Activated CD4-positive, alpha-beta T cell treated with anti-CD3 and anti-CD28 coated beads, Interleukin-2, amount 10 ng/mL, durations not matched to agents 24 days and 14 days (primary cell): ENCODE data around the gene BTBD9. TPM values are rescaled to one million over a fixed set of nuclear protein-coding genes. Genes with fewer than 3 reads are reported as not detected.

Experiments
- DNase-seq: peaks from one replicate; pipeline ENCODE4 v3.0.0; 2022
- H3K27ac Mint-ChIP-seq: one replicate; pipeline ENCODE4 v1.8.0; 2022; ENCODE audit warnings: mild to moderate bottlenecking, mixed read lengths
- H3K27me3 Mint-ChIP-seq: one replicate; pipeline ENCODE4 v1.8.0; 2022; ENCODE audit warnings: mixed read lengths
- H3K36me3 Mint-ChIP-seq: one replicate; pipeline ENCODE4 v1.8.0; 2022; ENCODE audit warnings: low read depth, mild to moderate bottlenecking, mixed read lengths
- H3K4me1 Mint-ChIP-seq: one replicate; pipeline ENCODE4 v1.8.0; 2021; ENCODE audit warnings: mixed read lengths
- H3K4me3 Mint-ChIP-seq: one replicate; pipeline ENCODE4 v1.8.0; 2022; ENCODE audit warnings: mild to moderate bottlenecking, moderate library complexity, mixed read lengths
- H3K9me3 Mint-ChIP-seq: one replicate; pipeline ENCODE4 v1.8.0; 2021; ENCODE audit warnings: mixed read lengths
- intact Hi-C: fragments of 100-400 bp; cut with micrococcal nuclease; formaldehyde crosslinking; loops from one replicate; pipeline ENCODE4 v1.15.1; 2023
- total RNA-seq: library from RNA; stranded (reverse); gene quantifications from 2 replicates; pipeline ENCODE4 v1.2.3, GENCODE V29; 2022

BTBD9 gene
- total RNA-seq, 1 donor from 2014 or later = 12.4 TPM

DNA sequence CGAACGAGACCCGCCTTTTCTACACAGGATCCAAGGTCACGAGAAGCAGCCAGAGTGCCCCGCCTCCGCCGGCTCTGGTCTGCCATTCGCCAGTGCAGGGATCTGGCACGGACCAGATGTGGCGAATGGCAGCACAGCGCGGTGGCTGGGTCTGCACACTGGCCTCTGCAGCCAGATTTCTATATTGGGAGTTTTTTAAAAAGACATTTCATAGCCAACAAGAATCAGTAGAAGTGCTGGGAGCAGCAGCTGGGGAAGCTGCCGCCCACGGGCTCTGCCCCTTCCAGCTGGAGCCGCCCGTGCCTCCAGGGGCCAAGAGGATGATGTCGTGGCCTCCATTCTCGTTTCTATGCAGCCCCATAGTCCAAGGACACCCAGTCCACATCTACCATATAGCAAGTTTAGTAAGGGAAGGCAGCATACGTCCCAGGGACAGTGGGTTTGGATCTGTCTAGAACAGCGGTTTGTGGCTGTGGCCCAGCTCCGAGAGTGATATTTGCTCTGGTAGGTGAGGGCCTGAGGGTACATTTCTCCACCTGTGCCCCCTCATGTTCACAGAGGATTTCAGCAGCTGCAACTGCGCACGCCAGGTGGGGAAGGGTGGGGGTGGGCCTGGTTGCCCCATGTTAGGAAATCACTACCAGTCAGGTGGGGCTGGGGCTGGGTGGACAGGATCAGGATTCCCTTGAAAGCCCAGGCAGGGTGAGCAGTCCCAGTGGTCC, 486.5 kb downstream of the BTBD9 start:
- Mint-ChIP-seq H3K4me1 (no peaks in the 10 kb centered on the region), H3K36me3 (no peaks in the 10 kb centered on the region), H3K4me3 (no peak overlapping the region), H3K27me3 (no peaks in the 10 kb centered on the region), H3K9me3 (no peaks in the 10 kb centered on the region), H3K27ac (no peak overlapping the region)
- no peak for DNase-seq
- intact Hi-C loops = no loop called here

DNA sequence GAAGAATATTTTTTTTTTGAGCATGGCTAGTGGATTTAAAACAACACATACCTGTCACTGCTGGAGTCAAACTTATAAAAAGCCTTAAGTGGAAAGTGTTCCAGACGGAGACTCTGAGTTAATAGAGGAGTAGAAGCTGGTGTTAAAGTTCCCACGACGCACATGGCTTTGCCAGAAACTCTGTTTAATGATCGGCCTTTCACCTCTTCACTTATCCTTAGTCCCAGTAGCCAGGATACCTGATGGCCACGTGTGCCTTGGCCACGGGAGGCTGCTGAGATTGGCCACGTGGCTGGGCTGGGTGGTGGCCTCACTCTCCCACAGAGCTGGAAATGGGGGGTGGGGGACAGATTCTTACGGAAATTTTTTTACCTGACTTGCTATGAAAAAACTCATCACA, 487.1 kb downstream of the BTBD9 start:
- intact Hi-C loops = no loop called here
- H3K27ac Mint-ChIP-seq = no peak overlapping the region
- H3K4me3 Mint-ChIP-seq = no peak overlapping the region
- H3K4me1 Mint-ChIP-seq = peaks cover 4% of the 10 kb centered on the region
- no peaks in the 10 kb centered on the region for H3K27me3 Mint-ChIP-seq
- DNase-seq = no peak
- H3K36me3 Mint-ChIP-seq = no peaks in the 10 kb centered on the region
- H3K9me3 Mint-ChIP-seq = no peaks in the 10 kb centered on the region

DNA sequence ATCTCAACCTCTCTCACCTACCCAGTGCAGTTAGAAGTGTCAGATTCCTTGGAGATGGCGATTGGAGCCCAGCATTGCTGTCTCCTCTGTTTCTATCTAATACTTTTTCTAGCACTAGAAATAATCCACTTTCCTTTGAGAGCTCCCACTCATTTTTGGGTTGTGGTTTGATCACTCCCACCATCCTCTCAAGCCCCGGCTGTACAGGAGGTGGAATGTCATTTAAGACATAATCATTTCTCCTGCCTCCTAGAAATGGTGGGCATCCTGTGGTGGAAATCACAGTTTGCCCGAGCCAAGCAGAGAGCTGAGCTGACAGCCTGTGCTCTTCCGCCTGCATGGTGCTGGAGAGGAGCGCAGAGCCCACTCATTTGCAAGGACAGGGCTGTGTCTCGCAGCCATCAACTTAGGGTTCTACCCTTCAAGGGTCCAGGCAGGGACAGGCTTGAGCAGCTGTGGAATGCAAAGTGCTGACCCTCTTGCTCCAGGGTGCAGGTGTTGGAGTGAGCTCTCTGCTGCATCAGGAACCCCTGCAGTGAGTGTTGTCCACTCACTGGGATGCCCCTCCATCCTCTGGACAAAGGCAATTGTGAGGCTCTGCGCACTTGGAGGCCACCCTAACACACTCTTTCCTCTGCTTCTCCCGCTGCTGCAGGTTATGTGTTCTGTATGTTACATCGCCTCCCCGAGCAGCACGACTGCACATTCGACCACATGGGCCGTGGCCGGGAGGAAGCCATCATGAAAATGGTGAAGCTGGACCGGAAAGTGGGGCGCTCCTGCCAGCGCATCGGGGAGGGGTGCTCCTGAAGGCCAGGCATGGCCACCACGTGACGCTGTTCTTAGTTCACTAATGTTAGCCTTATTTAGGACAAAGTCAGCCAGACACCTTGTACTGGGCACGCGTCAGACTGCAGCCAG, 487.9 kb downstream of the BTBD9 start:
- no peak overlapping the region for H3K27ac Mint-ChIP-seq
- intact Hi-C loops = no loop called here
- H3K4me1 Mint-ChIP-seq = peaks cover 4% of the 10 kb centered on the region
- H3K4me3 Mint-ChIP-seq = no peak overlapping the region
- H3K9me3 Mint-ChIP-seq = no peaks in the 10 kb centered on the region
- H3K27me3 Mint-ChIP-seq = no peaks in the 10 kb centered on the region
- DNase-seq = no peak
- H3K36me3 Mint-ChIP-seq = no peaks in the 10 kb centered on the region

DNA sequence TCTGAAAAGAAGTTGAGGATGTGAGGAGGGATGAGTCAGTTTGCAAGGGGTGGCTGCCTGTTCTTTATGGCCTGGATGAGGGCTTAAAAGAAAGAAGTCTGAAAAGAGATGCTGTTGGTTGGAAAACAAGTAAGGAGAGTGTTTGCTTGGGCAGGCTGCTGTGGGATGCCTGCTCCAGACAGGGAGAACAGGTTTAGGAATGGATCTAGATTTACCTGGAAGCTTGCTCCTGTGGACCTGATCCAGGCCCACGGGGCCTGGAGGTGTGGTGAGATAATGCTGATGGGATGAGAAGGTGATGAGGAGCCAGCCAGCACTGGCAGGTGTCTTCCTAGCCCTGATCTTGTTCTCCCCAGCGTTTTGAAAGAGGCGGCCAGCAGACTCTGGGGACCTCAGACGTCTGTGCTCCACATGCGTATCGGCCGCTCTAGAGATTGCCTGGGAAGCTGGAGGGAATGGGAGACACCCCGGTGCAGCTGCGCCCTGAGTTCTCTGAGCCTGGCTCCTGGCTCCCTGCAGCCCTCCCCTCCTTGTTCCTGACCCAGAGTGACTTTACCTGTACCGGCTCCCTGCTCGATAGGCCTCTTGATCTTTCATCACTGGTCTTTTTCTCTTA, 488.9 kb downstream of the BTBD9 start:
- Mint-ChIP-seq H3K9me3 (no peaks in the 10 kb centered on the region), H3K4me3 (no peak overlapping the region), H3K36me3 (no peaks in the 10 kb centered on the region), H3K4me1 (peaks cover 5% of the 10 kb centered on the region), H3K27ac (no peak overlapping the region), H3K27me3 (no peaks in the 10 kb centered on the region)
- no peak for DNase-seq
- intact Hi-C loops = no loop called here

DNA sequence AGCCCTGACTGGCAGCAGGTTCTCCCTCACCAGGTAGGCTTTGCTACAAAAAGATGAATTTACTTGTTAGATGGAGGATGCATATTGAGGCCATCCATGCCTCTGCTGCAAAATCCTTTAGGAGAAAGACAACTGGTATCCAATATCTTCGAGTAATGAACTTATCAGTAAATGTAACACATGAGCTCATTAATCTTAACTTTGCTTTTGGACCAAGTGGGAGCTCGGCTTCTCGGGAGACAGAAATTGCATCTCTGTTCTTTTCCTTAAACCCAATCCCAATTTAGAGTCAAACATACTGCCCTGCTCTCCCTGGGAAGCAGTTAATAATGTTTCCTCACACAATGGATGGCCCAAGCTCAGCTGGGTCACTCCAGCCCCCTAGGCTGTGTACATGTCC, 489.7 kb downstream of the BTBD9 start:
- Mint-ChIP-seq H3K27ac (no peak overlapping the region), H3K36me3 (no peaks in the 10 kb centered on the region), H3K4me3 (no peak overlapping the region), H3K4me1 (peaks cover 7% of the 10 kb centered on the region), H3K27me3 (no peaks in the 10 kb centered on the region), H3K9me3 (no peaks in the 10 kb centered on the region)
- no peak for DNase-seq
- intact Hi-C loops = no loop called here

DNA sequence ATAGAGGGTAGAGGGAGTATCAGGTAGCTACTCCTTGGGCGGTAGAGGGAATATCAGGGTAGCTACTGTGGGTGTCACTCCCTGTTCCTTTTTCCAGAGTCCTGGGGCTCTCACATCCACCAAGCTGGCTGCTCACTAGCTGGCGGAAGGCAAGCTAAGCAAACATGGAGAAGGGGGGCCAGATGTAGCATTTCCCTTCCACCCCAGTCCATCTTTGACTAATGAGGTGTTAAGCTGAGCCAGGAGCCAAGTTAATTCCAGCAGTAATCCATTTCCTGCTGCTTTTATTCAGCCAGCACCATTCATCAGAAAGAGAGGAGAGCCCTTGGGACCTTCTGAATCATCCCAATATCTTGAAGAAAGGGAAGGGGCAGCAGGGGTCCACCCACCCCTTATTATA, 490.2 kb downstream of the BTBD9 start:
- DNase-seq = no peak
- H3K36me3 Mint-ChIP-seq = no peaks in the 10 kb centered on the region
- H3K4me1 Mint-ChIP-seq = peaks cover 7% of the 10 kb centered on the region
- H3K4me3 Mint-ChIP-seq = no peak overlapping the region
- no peaks in the 10 kb centered on the region for H3K27me3 Mint-ChIP-seq
- H3K27ac Mint-ChIP-seq = no peak overlapping the region
- H3K9me3 Mint-ChIP-seq = no peaks in the 10 kb centered on the region
- intact Hi-C loops = no loop called here

DNA sequence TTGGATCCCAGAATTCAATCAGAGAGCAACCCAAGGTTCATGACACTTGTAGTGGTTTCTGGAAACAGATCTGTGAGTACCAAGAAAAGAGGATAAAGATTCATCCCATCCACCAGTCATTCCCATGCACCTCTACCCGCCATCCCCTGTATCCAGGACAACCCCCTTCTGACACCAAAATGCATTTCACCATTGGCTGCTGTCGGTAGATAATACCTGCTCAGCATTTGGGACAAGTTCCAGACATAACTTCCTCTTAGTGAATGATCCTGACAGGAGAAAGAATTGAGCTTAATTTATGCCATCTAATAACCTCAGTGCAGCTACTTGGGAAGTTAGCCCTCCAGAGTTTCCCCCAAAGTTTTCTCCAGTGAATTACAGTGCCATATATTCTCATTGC, 491.1 kb downstream of the BTBD9 start:
- DNase-seq = no peak
- peaks cover 7% of the 10 kb centered on the region for H3K4me1 Mint-ChIP-seq
- no peak overlapping the region for H3K27ac Mint-ChIP-seq
- no peak overlapping the region for H3K4me3 Mint-ChIP-seq
- intact Hi-C loops = no loop called here
- no peaks in the 10 kb centered on the region for H3K27me3 Mint-ChIP-seq
- H3K9me3 Mint-ChIP-seq = no peaks in the 10 kb centered on the region
- H3K36me3 Mint-ChIP-seq = no peaks in the 10 kb centered on the region

DNA sequence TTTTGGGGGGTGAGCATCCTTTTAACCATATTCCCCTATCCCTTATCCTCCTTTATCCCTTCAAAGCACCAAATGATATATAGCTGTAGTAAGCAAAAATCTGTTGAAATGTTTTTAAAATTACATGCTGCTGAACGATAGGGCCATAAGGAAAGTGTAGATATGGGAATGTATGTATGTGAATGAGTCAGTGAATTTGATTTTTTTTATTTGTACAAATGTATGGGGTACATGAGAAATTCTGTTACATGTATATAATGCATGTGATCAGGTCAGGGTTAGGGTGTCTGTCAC, 493.0 kb downstream of the BTBD9 start:
- Mint-ChIP-seq H3K36me3 (no peaks in the 10 kb centered on the region), H3K4me3 (no peak overlapping the region), H3K4me1 (peaks cover 7% of the 10 kb centered on the region), H3K27me3 (no peaks in the 10 kb centered on the region), H3K27ac (no peak overlapping the region), H3K9me3 (no peaks in the 10 kb centered on the region)
- no peak for DNase-seq
- intact Hi-C loops = no loop called here

DNA sequence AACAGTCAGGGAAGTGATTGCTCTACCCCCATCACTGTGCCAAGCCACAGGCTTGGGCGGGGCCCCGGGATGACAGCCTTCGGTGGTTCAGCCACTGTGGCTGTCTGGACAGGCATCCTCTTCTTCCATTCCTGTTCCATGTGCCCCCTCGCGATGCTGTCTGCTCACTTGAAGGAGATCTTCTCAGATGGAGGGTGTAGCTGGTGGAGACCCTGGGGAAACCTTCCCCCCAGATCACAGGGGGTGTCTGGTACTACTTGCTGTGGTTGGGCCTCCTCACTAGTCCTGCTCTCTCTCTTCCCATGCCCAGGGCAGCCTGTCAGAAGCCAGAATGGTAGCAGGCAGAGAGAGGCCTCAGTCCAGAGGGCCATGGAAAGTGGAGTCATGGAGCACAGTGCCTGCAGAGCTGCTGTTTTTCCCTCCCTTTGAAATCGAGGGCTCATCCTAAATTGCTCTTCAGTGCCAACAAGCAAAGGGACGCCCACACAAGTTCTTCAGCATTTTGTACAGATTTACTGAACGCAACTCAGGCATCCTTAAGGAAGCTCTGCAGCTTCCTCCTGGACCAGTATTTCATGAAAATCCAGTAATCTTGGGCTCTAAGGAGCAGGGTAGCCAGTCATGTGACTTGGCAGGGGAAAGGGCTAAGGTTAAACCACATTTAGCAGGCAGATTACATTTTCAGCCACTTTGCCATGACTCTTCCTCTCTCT, 493.6 kb downstream of the BTBD9 start:
- Mint-ChIP-seq H3K27me3 (no peaks in the 10 kb centered on the region), H3K9me3 (no peaks in the 10 kb centered on the region), H3K4me3 (no peak overlapping the region), H3K36me3 (no peaks in the 10 kb centered on the region), H3K4me1 (peaks cover 10% of the 10 kb centered on the region), H3K27ac (no peak overlapping the region)
- intact Hi-C loops = no loop called here
- no peak for DNase-seq

DNA sequence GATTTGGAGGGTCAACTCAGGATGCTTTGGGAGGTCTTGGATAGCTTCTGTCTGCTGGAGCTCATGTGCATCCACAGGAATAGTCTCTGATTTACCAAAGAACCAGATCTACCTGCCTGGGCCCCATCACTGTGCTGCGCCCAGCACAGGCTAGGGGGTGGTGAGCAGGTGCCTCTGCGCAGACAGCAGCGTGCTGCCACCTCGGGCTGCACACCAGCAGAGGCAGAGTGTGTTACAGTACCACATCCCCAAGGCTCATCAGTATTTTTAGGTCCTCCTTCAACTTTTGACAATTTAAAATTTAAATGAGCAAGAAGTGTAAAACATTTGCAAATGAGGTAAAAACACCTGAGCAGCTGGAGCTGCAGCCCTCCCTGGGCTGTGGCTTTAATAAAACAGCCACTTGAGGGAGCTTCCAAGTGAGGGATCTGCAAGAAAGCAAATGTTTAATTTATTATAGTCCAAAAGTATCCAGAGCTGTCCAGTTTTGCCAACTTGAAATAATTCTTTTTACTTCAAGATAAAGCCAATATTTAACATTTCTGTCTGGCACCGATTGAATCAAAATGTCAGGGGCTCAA, 495.3 kb downstream of the BTBD9 start:
- H3K4me3 Mint-ChIP-seq = no peak overlapping the region
- no peaks in the 10 kb centered on the region for H3K9me3 Mint-ChIP-seq
- intact Hi-C loops = no loop called here
- no peak overlapping the region for H3K27ac Mint-ChIP-seq
- H3K36me3 Mint-ChIP-seq = no peaks in the 10 kb centered on the region
- DNase-seq = no peak
- H3K27me3 Mint-ChIP-seq = no peaks in the 10 kb centered on the region
- peaks cover 10% of the 10 kb centered on the region for H3K4me1 Mint-ChIP-seq

DNA sequence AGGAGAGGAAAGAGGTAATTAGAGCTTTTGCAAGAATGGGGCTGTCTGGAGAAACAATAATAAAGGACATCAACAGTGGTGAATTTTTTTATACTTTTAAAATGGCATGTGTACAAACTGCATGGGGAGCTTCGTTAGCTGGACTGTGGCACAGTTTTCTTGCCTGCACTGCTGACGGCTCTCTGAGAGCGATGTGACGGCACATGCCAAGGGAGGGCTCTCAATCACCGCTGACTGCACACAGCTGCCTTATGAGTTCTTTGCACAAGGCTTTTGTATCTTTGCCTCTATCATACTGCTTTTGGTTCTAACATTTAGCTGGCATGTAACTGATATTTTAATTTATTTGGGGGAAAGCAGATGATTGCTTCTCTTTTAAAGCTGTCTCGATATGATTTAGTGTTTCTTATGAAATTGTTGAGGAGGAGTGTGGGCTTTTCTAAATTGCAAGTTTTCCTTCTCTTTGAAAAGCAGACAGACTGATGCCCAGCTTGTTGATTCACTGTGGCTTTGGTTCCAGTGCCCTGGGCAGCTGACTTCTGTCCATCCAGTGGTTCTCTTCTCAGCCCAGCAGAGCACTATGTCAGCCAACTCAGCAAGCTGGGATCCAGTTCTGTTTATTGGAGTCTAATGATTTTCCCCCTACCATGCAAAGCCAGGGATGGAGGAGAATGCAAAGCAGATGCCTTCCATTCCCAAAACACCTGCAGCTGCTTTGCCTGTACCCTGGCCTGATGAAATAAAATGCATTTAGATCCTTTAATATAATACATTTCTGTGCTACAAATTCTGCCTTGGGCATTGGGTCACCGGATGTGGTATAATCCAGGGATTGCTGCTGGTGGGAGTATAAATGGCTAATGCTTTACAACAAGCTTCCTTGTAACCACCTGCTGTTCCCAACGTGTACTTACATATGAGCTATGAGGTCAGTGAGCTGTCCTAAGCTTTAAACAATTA, 496.3 kb downstream of the BTBD9 start:
- H3K9me3 Mint-ChIP-seq = no peaks in the 10 kb centered on the region
- no peaks in the 10 kb centered on the region for H3K36me3 Mint-ChIP-seq
- intact Hi-C loops = no loop called here
- peaks cover 10% of the 10 kb centered on the region for H3K4me1 Mint-ChIP-seq
- no peaks in the 10 kb centered on the region for H3K27me3 Mint-ChIP-seq
- H3K4me3 Mint-ChIP-seq = no peak overlapping the region
- DNase-seq = no peak
- no peak overlapping the region for H3K27ac Mint-ChIP-seq

DNA sequence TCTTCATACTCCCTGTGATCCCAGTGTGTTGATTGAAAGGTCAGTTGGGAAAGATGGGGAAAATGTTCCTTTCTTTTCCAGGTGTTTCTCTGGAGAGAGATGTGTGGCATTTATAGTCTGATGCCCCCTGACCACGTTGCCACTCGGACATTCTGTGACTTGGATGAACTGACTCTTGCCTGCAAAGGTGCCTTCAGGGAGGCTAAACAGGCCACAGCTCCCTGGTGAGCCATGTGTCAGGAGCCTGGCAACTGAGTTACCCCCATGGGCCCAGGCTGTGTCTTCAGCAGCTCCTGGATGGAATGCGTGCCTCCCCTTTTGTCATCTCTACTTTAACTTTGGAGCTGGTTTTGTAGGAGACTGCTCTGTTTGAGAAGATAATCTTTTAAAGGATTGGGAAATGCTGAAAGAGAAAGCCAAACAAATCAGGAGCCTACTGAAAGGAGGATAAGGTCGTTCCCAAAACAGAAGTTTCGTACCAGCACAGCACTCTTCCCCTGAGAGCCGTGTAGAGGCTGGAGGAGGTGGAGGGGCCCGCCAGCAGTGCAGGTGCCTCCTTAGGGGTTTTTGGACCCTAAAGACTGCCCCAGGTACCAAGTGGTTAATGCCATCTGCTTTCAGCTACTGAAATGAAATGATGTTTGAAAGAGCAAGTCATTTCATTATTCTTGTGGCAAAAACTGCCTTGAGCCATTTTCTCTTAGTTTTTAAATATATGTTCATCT, 497.4 kb downstream of the BTBD9 start:
- Mint-ChIP-seq H3K4me1 (peaks cover 6% of the 10 kb centered on the region), H3K4me3 (no peak overlapping the region), H3K27me3 (no peaks in the 10 kb centered on the region), H3K9me3 (no peaks in the 10 kb centered on the region), H3K27ac (no peak overlapping the region), H3K36me3 (peaks cover 4% of the 10 kb centered on the region)
- intact Hi-C loops = no loop called here
- DNase-seq = no peak
